Measurements from ENCODE around the gene IDS. TPM values are rescaled to one million over a fixed set of nuclear protein-coding genes. Genes with fewer than 3 reads are reported as not detected.

Gene IDS
- total RNA-seq, 1 donor from 2014 or later, result 33.9 TPM

GRCh38 chrX:149476513-149476912 is 28.6 kb downstream of the IDS start:
- no peak overlapping the region for H3K4me3 Mint-ChIP-seq (ENCODE audit: low read depth)
- peaks cover 22% of the 10 kb centered on the region for H3K9me3 Mint-ChIP-seq (ENCODE audit: low read depth)
- TF ChIP-seq, protein P1, sequence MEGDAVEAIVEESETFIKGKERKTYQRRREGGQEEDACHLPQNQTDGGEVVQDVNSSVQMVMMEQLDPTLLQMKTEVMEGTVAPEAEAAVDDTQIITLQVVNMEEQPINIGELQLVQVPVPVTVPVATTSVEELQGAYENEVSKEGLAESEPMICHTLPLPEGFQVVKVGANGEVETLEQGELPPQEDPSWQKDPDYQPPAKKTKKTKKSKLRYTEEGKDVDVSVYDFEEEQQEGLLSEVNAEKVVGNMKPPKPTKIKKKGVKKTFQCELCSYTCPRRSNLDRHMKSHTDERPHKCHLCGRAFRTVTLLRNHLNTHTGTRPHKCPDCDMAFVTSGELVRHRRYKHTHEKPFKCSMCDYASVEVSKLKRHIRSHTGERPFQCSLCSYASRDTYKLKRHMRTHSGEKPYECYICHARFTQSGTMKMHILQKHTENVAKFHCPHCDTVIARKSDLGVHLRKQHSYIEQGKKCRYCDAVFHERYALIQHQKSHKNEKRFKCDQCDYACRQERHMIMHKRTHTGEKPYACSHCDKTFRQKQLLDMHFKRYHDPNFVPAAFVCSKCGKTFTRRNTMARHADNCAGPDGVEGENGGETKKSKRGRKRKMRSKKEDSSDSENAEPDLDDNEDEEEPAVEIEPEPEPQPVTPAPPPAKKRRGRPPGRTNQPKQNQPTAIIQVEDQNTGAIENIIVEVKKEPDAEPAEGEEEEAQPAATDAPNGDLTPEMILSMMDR (IDR thresholded peaks at IDR 0.05; ENCODE audit: unreplicated experiment), result no peak
- H3K27ac Mint-ChIP-seq, result no peak overlapping the region
- H3K36me3 Mint-ChIP-seq (ENCODE audit: insufficient read depth), result peaks cover 10% of the 10 kb centered on the region
- peaks cover 5% of the 10 kb centered on the region for H3K27me3 Mint-ChIP-seq
- no peak for DNase-seq (ENCODE audit: low spot score, unreplicated experiment)
- H3K4me1 Mint-ChIP-seq (ENCODE audit: low read depth), result no peaks in the 10 kb centered on the region

DNA sequence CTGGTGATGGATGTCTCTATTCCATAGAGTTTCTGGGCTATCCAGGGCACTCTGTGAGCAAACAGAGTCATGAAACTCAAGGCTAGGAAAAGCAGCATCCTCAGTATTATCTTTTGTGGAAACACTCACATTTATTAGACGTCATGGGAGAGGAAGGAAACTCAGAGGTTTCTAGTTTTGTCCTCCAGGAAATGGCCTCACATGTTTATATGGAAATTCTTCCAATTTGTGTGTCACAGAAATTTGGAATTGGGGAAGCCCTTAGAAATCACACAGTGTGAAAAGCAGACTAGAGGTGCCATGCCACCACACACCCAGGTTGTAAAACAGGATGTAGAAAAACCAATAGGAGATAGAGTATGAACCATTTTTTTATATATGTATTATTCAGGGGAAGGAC is 31.1 kb downstream of the IDS start:
- no peak for DNase-seq (ENCODE audit: low spot score, unreplicated experiment)
- Mint-ChIP-seq H3K36me3 (ENCODE audit: insufficient read depth) (peaks cover 2% of the 10 kb centered on the region), H3K27ac (no peak overlapping the region), H3K27me3 (peaks cover 5% of the 10 kb centered on the region), H3K9me3 (ENCODE audit: low read depth) (peaks cover 15% of the 10 kb centered on the region), H3K4me3 (ENCODE audit: low read depth) (no peak overlapping the region), H3K4me1 (ENCODE audit: low read depth) (no peaks in the 10 kb centered on the region)
- TF ChIP-seq, protein P1 (IDR thresholded peaks at IDR 0.05; ENCODE audit: unreplicated experiment), result no peak

- Mint-ChIP-seq H3K36me3 (ENCODE audit: insufficient read depth) (no peaks in the 10 kb centered on the region), H3K27ac (no peak overlapping the region), H3K4me3 (ENCODE audit: low read depth) (no peak overlapping the region), H3K4me1 (ENCODE audit: low read depth) (no peaks in the 10 kb centered on the region), H3K27me3 (peaks cover 5% of the 10 kb centered on the region), H3K9me3 (ENCODE audit: low read depth) (peaks cover 16% of the 10 kb centered on the region)
- TF ChIP-seq, protein P1 (IDR thresholded peaks at IDR 0.05; ENCODE audit: unreplicated experiment), result no peak
- DNase-seq (ENCODE audit: low spot score, unreplicated experiment), result no peak
Measured at GRCh38 chrX:149473092-149473491, 32.0 kb downstream of the IDS start.

DNA sequence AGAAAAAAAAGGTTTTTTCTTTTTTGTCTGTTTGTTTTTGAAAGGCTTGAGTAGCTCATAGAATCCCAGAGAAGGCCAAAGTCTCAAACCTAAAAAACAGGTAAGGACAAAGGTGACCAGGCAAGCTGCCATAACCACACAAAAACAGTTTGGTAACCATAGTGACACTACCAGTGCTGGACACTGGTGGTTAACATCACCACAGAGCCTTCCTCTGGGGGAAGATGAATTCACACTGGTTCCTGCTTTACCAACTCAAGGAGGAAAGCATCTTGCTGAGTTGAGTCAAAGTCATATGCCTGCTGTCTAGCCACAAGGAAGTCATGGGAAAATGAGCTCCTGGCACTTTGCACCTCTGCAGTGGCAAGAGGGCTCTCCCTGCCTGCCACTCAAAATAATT is 32.5 kb downstream of the IDS start:
- no peak for DNase-seq (ENCODE audit: low spot score, unreplicated experiment)
- Mint-ChIP-seq H3K27me3 (peaks cover 5% of the 10 kb centered on the region), H3K4me3 (ENCODE audit: low read depth) (no peak overlapping the region), H3K27ac (no peak overlapping the region), H3K9me3 (ENCODE audit: low read depth) (peaks cover 17% of the 10 kb centered on the region), H3K36me3 (ENCODE audit: insufficient read depth) (no peaks in the 10 kb centered on the region), H3K4me1 (ENCODE audit: low read depth) (no peaks in the 10 kb centered on the region)
- TF ChIP-seq, protein P1 (IDR thresholded peaks at IDR 0.05; ENCODE audit: unreplicated experiment), result no peak

- Mint-ChIP-seq H3K4me3 (ENCODE audit: low read depth) (no peak overlapping the region), H3K9me3 (ENCODE audit: low read depth) (peaks cover 12% of the 10 kb centered on the region), H3K27me3 (peaks cover 5% of the 10 kb centered on the region), H3K36me3 (ENCODE audit: insufficient read depth) (no peaks in the 10 kb centered on the region), H3K27ac (no peak overlapping the region), H3K4me1 (ENCODE audit: low read depth) (no peaks in the 10 kb centered on the region)
- no peak for DNase-seq (ENCODE audit: low spot score, unreplicated experiment)
- TF ChIP-seq, protein P1 (IDR thresholded peaks at IDR 0.05; ENCODE audit: unreplicated experiment), result no peak
Measured at GRCh38 chrX:149471397-149471796, 33.7 kb downstream of the IDS start.

Measured in progenitor cell of endocrine pancreas (in vitro differentiated cells).